B cell (primary cell): ENCODE measurements around the gene CALY.

Experiments
- CTCF ChIP-seq: fragments of 200-600 bp; IDR thresholded peaks from one replicate; pipeline ENCODE4 v1.8.0; 2022; ENCODE audit warnings: antibody characterized with exemption, mild to moderate bottlenecking
- EZH2 ChIP-seq: IDR thresholded peaks from 2 replicates; pipeline ENCODE4 v1.6.1; 2012; ENCODE audit warnings: borderline replicate concordance, low read depth, mild to moderate bottlenecking, moderate library complexity, low read length; ENCODE audit not compliant: insufficient read depth, poor library complexity, severe bottlenecking

GRCh38 chr10:133373174-133374090, 36.7 kb upstream of the CALY start, which contains the start of gene ECHS1:
- no peak for TF ChIP-seq CTCF
- no peak for TF ChIP-seq EZH2
